PC-3 (cell line): ENCODE measurements around the gene RIPOR2. TPM values are rescaled to one million over a fixed set of nuclear protein-coding genes. Genes with fewer than 3 reads are reported as not detected.

Source experiments
- ATAC-seq: fragments of 200-7000 bp; cut with Tn5 transposase; 2 replicates; pipeline ENCODE4 v1.9.1; 2020; ENCODE audit warnings: mild to moderate bottlenecking, moderate library complexity
- BruUV-seq: library from RNA; stranded (reverse); fragments of 400-500 nt; replicated peaks from 2 replicates; lab custom pipeline; 2021; lab: Mats Ljungman, UMichigan
- CTCF ChIA-PET: fragments of 300-600 bp; sonication (Branson Sonifier 250); formaldehyde crosslinking; loops from one replicate; lab custom pipeline; 2022; ENCODE audit warnings: antibody characterized with exemption; lab: Charles Lee
- POLR2A ChIA-PET: fragments of 300-600 bp; sonication (Branson Sonifier 250); formaldehyde crosslinking; loops from one replicate; lab custom pipeline; 2022; ENCODE audit warnings: antibody characterized with exemption; ENCODE audit not compliant: unreplicated experiment; lab: Charles Lee
- DNase-seq: peaks from one replicate; pipeline ENCODE4 v3.0.0-alpha.2; 2015
- H2AFZ ChIP-seq: fragments of 300-600 bp; sonication (generic); 2 replicates; pipeline ENCODE4 v1.6.0; 2016; ENCODE audit warnings: antibody characterized with exemption, low read length
- H3F3A ChIP-seq: fragments of 300-600 bp; sonication (generic); one replicate; pipeline ENCODE4 v1.6.0; 2017; ENCODE audit warnings: antibody characterized with exemption, low read length, control low read depth, mild to moderate bottlenecking; ENCODE audit not compliant: unreplicated experiment
- H3K27ac ChIP-seq: fragments of 300-600 bp; sonication (generic); 2 replicates; pipeline ENCODE4 v1.5.1; 2016; ENCODE audit warnings: mild to moderate bottlenecking, low read length
- H3K27me3 ChIP-seq: fragments of 300-600 bp; sonication (generic); 2 replicates; pipeline ENCODE4 v1.6.1; 2016; ENCODE audit warnings: low read length, mixed read lengths
- H3K36me3 ChIP-seq: fragments of 300-600 bp; sonication (generic); 2 replicates; pipeline ENCODE4 v1.6.1; 2016; ENCODE audit warnings: low read depth, mixed run types, low read length, mixed read lengths
- H3K4me1 ChIP-seq: fragments of 300-600 bp; sonication (generic); 2 replicates; pipeline ENCODE4 v1.5.1; 2016; ENCODE audit warnings: low read length; ENCODE audit not compliant: insufficient read depth
- H3K4me2 ChIP-seq: fragments of 300-600 bp; sonication (generic); 2 replicates; pipeline ENCODE4 v1.6.0; 2016; ENCODE audit warnings: low read length
- H3K4me3 ChIP-seq: fragments of 300-600 bp; sonication (generic); 2 replicates; pipeline ENCODE4 v1.5.1; 2016; ENCODE audit warnings: mild to moderate bottlenecking, low read length, mixed read lengths
- H3K79me2 ChIP-seq: fragments of 300-600 bp; sonication (generic); 2 replicates; pipeline ENCODE4 v1.6.1; 2017; ENCODE audit warnings: low read length, mixed read lengths
- H3K9ac ChIP-seq: fragments of 300-600 bp; sonication (generic); 2 replicates; pipeline ENCODE4 v1.6.0; 2016; ENCODE audit warnings: mild to moderate bottlenecking, low read length
- H3K9me2 ChIP-seq: fragments of 300-600 bp; sonication (generic); replicated peaks from 2 replicates; pipeline ENCODE4 v1.6.1; 2016; ENCODE audit warnings: mixed run types, low read length, mixed read lengths
- H3K9me3 ChIP-seq: fragments of 300-600 bp; sonication (generic); 2 replicates; pipeline ENCODE4 v1.6.1; 2016; ENCODE audit warnings: low read length, mixed read lengths
- H4K20me1 ChIP-seq: fragments of 300-600 bp; sonication (generic); 2 replicates; pipeline ENCODE4 v1.6.1; 2016; ENCODE audit warnings: low read length, mixed read lengths
- CTCF ChIP-seq: fragments of 300-600 bp; sonication (generic); conservative IDR thresholded peaks from 2 replicates; pipeline ENCODE4 v1.5.1; 2017; ENCODE audit warnings: antibody characterized with exemption, low read depth, mild to moderate bottlenecking, low read length
- EZH2 ChIP-seq: fragments of 300-600 bp; sonication (generic); IDR thresholded peaks from one replicate; pipeline ENCODE4 v1.6.1; 2017; ENCODE audit warnings: antibody characterized with exemption, mild to moderate bottlenecking, low read length; ENCODE audit not compliant: unreplicated experiment
- EZH2phosphoT487 ChIP-seq: fragments of 300-600 bp; sonication (generic); IDR thresholded peaks from 2 replicates; pipeline ENCODE4 v1.6.1; 2018; ENCODE audit warnings: mild to moderate bottlenecking, antibody characterized with exemption, low read length, borderline replicate concordance
- intact Hi-C: fragments of 100-400 bp; cut with micrococcal nuclease; formaldehyde crosslinking; loops from 2 replicates; pipeline ENCODE4 v1.9.0; 2023
- total RNA-seq: library from RNA; depleted of rRNA; stranded (reverse); fragments of >200 nt; gene quantifications from 2 replicates; pipeline ENCODE4 v1.2.3, GENCODE V29; 2014

RIPOR2 gene
- total RNA-seq, 1 experiment from 2014 or later = 0.44 TPM

GRCh38 chr6:24981386-24981760, 45.6 kb upstream of the RIPOR2 start:
- no peaks in the 10 kb centered on the region for H3F3A ChIP-seq
- H4K20me1 ChIP-seq = no peaks in the 10 kb centered on the region
- no peaks in the 10 kb centered on the region for H3K79me2 ChIP-seq
- no TSS peak for BruUV-seq
- no peaks in the 10 kb centered on the region for H3K9me2 ChIP-seq
- no peak overlapping the region for H2AFZ ChIP-seq
- H3K27ac ChIP-seq = no peak overlapping the region
- H3K27me3 ChIP-seq = no peaks in the 10 kb centered on the region
- ChIA-PET POLR2A (no interaction called here), CTCF (interaction anchor here (0.6 kb wide), 1 partner anchor 10 kb away, joined by 3 read pairs; no protein-coding TSS in a partner anchor)
- ATAC-seq = no peak
- no peak overlapping the region for H3K4me3 ChIP-seq
- H3K9me3 ChIP-seq = no peaks in the 10 kb centered on the region
- intact Hi-C loops = no loop called here
- H3K4me1 ChIP-seq = no peaks in the 10 kb centered on the region
- peak; percentile 14 for DNase-seq
- no peak overlapping the region for H3K9ac ChIP-seq
- no peak overlapping the region for H3K4me2 ChIP-seq
- TF ChIP-seq EZH2phosphoT487 (no peak), EZH2 (no peak), CTCF (no peak)
- H3K36me3 ChIP-seq = no peaks in the 10 kb centered on the region

GRCh38 chr6:24980507-24981385, 45.0 kb upstream of the RIPOR2 start:
- no peak; the same call in 1 of the 2 replicates for ATAC-seq

More at GRCh38 chr6:24980507-24981385, 45.0 kb upstream of the RIPOR2 start:
- no TSS peak for BruUV-seq
- POLR2A ChIA-PET = no interaction called here
- H2AFZ ChIP-seq = no peak overlapping the region
- no peaks in the 10 kb centered on the region for H3K4me1 ChIP-seq
- no peaks in the 10 kb centered on the region for H3K9me3 ChIP-seq
- H3K36me3 ChIP-seq = no peaks in the 10 kb centered on the region
- TF ChIP-seq EZH2phosphoT487 = no peak
- TF ChIP-seq CTCF = no peak
- TF ChIP-seq EZH2 = no peak
- intact Hi-C loops = no loop called here
- no peak overlapping the region for H3K4me3 ChIP-seq
- DNase-seq = peak; percentile 19
- H4K20me1 ChIP-seq = no peaks in the 10 kb centered on the region
- H3F3A ChIP-seq = no peaks in the 10 kb centered on the region
- no peak overlapping the region for H3K9ac ChIP-seq
- H3K4me2 ChIP-seq = no peak overlapping the region
- CTCF ChIA-PET = interaction anchor here (0.6 kb wide), 1 partner anchor 9 kb away, joined by 3 read pairs; no protein-coding TSS in a partner anchor
- H3K27ac ChIP-seq = no peak overlapping the region
- no peaks in the 10 kb centered on the region for H3K27me3 ChIP-seq
- H3K79me2 ChIP-seq = no peaks in the 10 kb centered on the region
- H3K9me2 ChIP-seq = no peaks in the 10 kb centered on the region
